Bronchial epithelial cell (primary cell): ENCODE data around the gene SLF1. TPM values are rescaled to one million over a fixed set of nuclear protein-coding genes. Genes with fewer than 3 reads are reported as not detected.

Experiments used
- DNase-seq: peaks from one replicate; pipeline ENCODE4 v3.0.0-alpha.2; 2010; ENCODE audit warnings: low read depth
- FAIRE-seq: peaks from 2 replicates; lab custom pipeline; 2011; peaks lifted over from hg19 to GRCh38; lab: Jason Lieb, UNC
- H3K27me3 ChIP-seq: 2 replicates; pipeline ENCODE4 v1.5.1; 2011; ENCODE audit warnings: low read length; ENCODE audit not compliant: control insufficient read depth, insufficient read depth
- H3K36me3 ChIP-seq: 2 replicates; pipeline ENCODE4 v1.5.1; 2011; ENCODE audit warnings: low read length; ENCODE audit not compliant: control insufficient read depth, insufficient read depth
- H3K4me3 ChIP-seq: 2 replicates; pipeline ENCODE4 v1.5.1; 2011; ENCODE audit warnings: mild to moderate bottlenecking, low read depth, low read length, control low read depth
- total RNA-seq: library from RNA; depleted of rRNA; stranded (reverse); fragments of >200 nt; gene quantifications from 2 replicates; pipeline ENCODE4 v1.2.1, GENCODE V29; 2014
- TF ChIP-seq, protein P1 (sequence below): IDR thresholded peaks from 2 replicates; pipeline ENCODE4 v1.5.1; 2011; ENCODE audit warnings: mild to moderate bottlenecking, moderate library complexity, low read length, control low read depth, inconsistent platforms; ENCODE audit not compliant: insufficient read depth, severe bottlenecking

SLF1 gene
- total RNA-seq, 1 donor from 2014 or later = 2.9 TPM

DNA sequence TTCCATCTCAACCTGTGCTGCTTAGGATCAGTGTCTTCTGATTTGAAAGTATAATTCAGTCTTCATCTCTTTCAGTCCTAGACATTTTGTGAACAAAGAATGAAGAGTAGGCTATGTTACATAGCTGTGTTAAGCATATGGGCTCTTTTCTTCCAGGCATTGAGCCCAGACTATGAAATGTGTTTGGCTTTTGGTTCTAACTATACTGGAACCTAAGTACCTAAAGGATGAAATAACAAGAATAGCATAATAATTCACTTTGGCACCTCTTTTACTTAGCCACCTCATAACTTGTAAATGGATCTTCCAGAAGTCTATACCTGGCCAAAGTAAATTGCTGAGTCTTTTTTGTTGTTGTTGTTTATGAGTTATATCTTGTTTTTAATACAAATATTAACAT, 71.4 kb downstream of the SLF1 start:
- no peak for FAIRE-seq
- Histone ChIP-seq H3K36me3 (no peaks in the 10 kb centered on the region), H3K4me3 (no peak overlapping the region), H3K27me3 (no peaks in the 10 kb centered on the region)
- DNase-seq = no peak
- TF ChIP-seq, protein P1, sequence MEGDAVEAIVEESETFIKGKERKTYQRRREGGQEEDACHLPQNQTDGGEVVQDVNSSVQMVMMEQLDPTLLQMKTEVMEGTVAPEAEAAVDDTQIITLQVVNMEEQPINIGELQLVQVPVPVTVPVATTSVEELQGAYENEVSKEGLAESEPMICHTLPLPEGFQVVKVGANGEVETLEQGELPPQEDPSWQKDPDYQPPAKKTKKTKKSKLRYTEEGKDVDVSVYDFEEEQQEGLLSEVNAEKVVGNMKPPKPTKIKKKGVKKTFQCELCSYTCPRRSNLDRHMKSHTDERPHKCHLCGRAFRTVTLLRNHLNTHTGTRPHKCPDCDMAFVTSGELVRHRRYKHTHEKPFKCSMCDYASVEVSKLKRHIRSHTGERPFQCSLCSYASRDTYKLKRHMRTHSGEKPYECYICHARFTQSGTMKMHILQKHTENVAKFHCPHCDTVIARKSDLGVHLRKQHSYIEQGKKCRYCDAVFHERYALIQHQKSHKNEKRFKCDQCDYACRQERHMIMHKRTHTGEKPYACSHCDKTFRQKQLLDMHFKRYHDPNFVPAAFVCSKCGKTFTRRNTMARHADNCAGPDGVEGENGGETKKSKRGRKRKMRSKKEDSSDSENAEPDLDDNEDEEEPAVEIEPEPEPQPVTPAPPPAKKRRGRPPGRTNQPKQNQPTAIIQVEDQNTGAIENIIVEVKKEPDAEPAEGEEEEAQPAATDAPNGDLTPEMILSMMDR = no peak

DNA sequence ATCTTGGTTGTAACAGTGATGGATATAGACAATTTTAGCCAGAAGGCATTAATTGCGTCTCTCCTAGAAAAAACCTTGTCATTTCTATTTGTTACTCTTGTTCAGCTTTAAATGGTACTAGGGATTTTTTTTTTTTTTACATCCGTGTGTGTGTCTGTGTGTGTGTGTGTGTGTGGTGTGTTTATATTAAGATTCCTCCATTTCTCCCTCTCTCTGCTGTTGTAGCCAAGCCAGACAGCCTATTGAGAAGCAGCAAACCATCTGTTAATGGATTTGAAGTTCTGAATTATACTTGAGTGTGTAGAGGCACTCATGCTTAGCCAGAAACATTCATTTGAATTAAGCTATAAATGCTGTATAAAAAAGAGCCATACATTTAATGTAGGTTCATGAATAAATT, 72.3 kb downstream of the SLF1 start:
- TF ChIP-seq, protein P1 = no peak
- H3K4me3 ChIP-seq = no peak overlapping the region
- DNase-seq (no peak), FAIRE-seq (no peak)
- H3K36me3 ChIP-seq = no peaks in the 10 kb centered on the region
- no peaks in the 10 kb centered on the region for H3K27me3 ChIP-seq

DNA sequence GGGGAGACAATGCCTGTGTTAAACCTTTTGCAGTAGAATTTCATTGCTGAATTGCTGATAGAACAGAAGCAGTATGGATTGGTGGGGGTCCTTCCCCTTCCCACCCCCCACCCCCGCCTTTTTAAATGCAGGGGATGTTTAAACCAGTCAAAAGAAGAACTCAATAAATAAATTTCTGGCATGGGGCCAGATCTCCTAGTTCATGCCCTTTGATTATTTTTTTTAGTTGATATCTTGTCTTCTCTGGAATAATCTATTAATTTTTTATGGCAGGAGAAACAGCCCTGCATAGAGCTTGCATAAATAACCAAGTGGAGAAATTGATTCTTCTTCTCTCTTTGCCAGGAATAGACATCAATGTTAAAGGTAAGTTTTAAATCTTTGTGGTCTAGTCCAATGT, 72.8 kb downstream of the SLF1 start:
- TF ChIP-seq, protein P1 = no peak
- DNase-seq (no peak), FAIRE-seq (no peak)
- H3K27me3 ChIP-seq = no peaks in the 10 kb centered on the region
- no peak overlapping the region for H3K4me3 ChIP-seq
- no peaks in the 10 kb centered on the region for H3K36me3 ChIP-seq

DNA sequence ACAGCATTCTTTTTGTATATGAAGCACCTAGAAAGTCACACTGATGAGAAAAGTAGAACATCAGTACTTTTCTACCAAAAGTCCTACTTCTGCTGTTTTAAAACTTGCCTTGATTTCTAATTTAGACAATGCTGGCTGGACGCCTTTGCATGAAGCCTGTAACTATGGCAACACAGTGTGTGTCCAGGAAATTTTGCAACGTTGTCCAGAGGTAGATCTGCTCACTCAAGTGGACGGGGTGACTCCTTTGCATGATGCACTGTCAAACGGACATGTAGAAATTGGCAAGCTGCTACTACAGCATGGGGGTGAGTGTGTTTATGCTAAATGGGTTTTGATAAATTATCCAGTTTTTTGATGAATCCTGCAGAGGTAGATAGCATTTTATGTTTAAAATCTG, 73.5 kb downstream of the SLF1 start:
- DNase-seq (peak; percentile 61), FAIRE-seq (no peak)
- H3K4me3 ChIP-seq = no peak overlapping the region

DNA sequence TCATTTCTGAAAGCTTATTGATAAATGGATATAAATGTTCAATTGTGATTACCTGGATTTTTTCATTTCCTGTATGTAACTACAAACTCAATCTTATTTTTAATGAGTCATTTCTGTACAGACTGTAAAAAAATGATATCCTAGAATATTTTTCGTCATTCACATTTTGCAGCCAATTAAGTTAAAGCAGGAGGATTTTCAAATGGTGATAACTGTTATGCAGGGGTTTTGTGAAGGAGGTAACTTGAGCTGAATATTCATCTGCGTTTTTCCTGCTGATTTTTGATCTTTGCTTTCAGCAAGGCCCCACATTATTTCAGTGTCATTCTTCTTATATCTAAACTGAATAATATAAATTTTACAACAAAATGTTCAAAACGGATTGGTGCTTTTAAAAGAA, 74.1 kb downstream of the SLF1 start:
- TF ChIP-seq, protein P1 = no peak
- DNase-seq = peak; percentile 6
- no peak for FAIRE-seq
- Histone ChIP-seq H3K36me3 (no peaks in the 10 kb centered on the region), H3K27me3 (no peaks in the 10 kb centered on the region), H3K4me3 (no peak overlapping the region)

More for the DNA sequence above, 73.5 kb downstream of the SLF1 start:
- no peaks in the 10 kb centered on the region for H3K27me3 ChIP-seq
- TF ChIP-seq, protein P1 = no peak
- H3K36me3 ChIP-seq = no peaks in the 10 kb centered on the region
